Astrocyte (in vitro differentiated cells and primary cell): Measurements from ENCODE around the gene CLEC16A. TPM values are rescaled to one million over a fixed set of nuclear protein-coding genes. Genes with fewer than 3 reads are reported as not detected.

ENCODE experiments used
- DNase-seq: peaks from one replicate; pipeline ENCODE4 v3.0.0-alpha.2; 2010; ENCODE audit warnings: low read depth
- FAIRE-seq: peaks from 2 replicates; lab custom pipeline; 2011; peaks lifted over from hg19 to GRCh38; lab: Jason Lieb, UNC
- H2AFZ ChIP-seq: 2 replicates; pipeline ENCODE4 v1.6.0; 2012; ENCODE audit warnings: low read depth, low read length, inconsistent platforms
- H3K27ac ChIP-seq: 2 replicates; pipeline ENCODE4 v1.5.1; 2011; ENCODE audit warnings: low read depth, low read length, inconsistent platforms
- H3K27me3 ChIP-seq: 2 replicates; pipeline ENCODE4 v1.6.0; 2011; ENCODE audit warnings: low read length, inconsistent platforms; ENCODE audit not compliant: insufficient read depth
- H3K36me3 ChIP-seq: 2 replicates; pipeline ENCODE4 v1.5.1; 2011; ENCODE audit warnings: low read length, inconsistent platforms; ENCODE audit not compliant: insufficient read depth
- H3K4me1 ChIP-seq: 2 replicates; pipeline ENCODE4 v1.5.1; 2011; ENCODE audit warnings: low read length, inconsistent platforms; ENCODE audit not compliant: insufficient read depth
- H3K4me2 ChIP-seq: 2 replicates; pipeline ENCODE4 v1.6.0; 2012; ENCODE audit warnings: low read length, inconsistent platforms
- H3K4me3 ChIP-seq: 2 replicates; pipeline ENCODE4 v1.5.1; 2011; ENCODE audit warnings: low read depth, mild to moderate bottlenecking, low read length, inconsistent platforms; ENCODE audit not compliant: insufficient read depth
- H3K79me2 ChIP-seq: 2 replicates; pipeline ENCODE4 v1.6.0; 2012; ENCODE audit warnings: mild to moderate bottlenecking, low read length, inconsistent platforms; ENCODE audit not compliant: insufficient read depth
- H3K9ac ChIP-seq: 2 replicates; pipeline ENCODE4 v1.6.0; 2012; ENCODE audit warnings: mild to moderate bottlenecking, low read length, inconsistent platforms
- H3K9me3 ChIP-seq: 2 replicates; pipeline ENCODE4 v1.5.1; 2012; ENCODE audit warnings: low read depth, mild to moderate bottlenecking, low read length, inconsistent platforms; ENCODE audit not compliant: insufficient read depth
- H4K20me1 ChIP-seq: 2 replicates; pipeline ENCODE4 v1.6.0; 2012; ENCODE audit warnings: low read length, inconsistent platforms; ENCODE audit not compliant: insufficient read depth
- H3K27ac Mint-ChIP-seq: one replicate; pipeline ENCODE4 v1.8.0; 2021; ENCODE audit warnings: mild to moderate bottlenecking, mixed read lengths; ENCODE audit not compliant: unreplicated experiment
- H3K27me3 Mint-ChIP-seq: one replicate; pipeline ENCODE4 v1.8.0; 2021; ENCODE audit warnings: low read depth, mixed read lengths; ENCODE audit not compliant: unreplicated experiment
- H3K36me3 Mint-ChIP-seq: one replicate; pipeline ENCODE4 v1.8.0; 2021; ENCODE audit warnings: low read depth, mixed read lengths; ENCODE audit not compliant: unreplicated experiment
- H3K4me1 Mint-ChIP-seq: one replicate; pipeline ENCODE4 v1.8.0; 2021; ENCODE audit warnings: low read depth, mixed read lengths; ENCODE audit not compliant: unreplicated experiment
- H3K4me3 Mint-ChIP-seq: one replicate; pipeline ENCODE4 v1.8.0; 2021; ENCODE audit warnings: mild to moderate bottlenecking, moderate library complexity, mixed read lengths; ENCODE audit not compliant: unreplicated experiment
- H3K9me3 Mint-ChIP-seq: one replicate; pipeline ENCODE4 v1.8.0; 2021; ENCODE audit warnings: mild to moderate bottlenecking, mixed read lengths; ENCODE audit not compliant: unreplicated experiment
- CTCF ChIP-seq: IDR thresholded peaks from 2 replicates; pipeline ENCODE4 v1.5.1; 2011; ENCODE audit warnings: low read depth, mild to moderate bottlenecking, inconsistent platforms, low read length, moderate library complexity; ENCODE audit not compliant: insufficient read depth
- EZH2 ChIP-seq: IDR thresholded peaks from 2 replicates; pipeline ENCODE4 v1.6.1; 2012; ENCODE audit warnings: mild to moderate bottlenecking, low read length, inconsistent platforms; ENCODE audit not compliant: insufficient read depth
- total RNA-seq: library from RNA; stranded (reverse); gene quantifications from 2 replicates; pipeline ENCODE4 v1.2.1, GENCODE V29; 2021

CLEC16A gene
- total RNA-seq, 1 donor from 2014 or later, result 31.7 TPM

GRCh38 chr16:11130978-11131665 lies 186.8 kb downstream of the CLEC16A start:
- no peaks in the 10 kb centered on the region for H3K9me3 ChIP-seq
- peak overlapping the region; percentile 6 for H3K27ac Mint-ChIP-seq
- H3K27me3 ChIP-seq, result no peaks in the 10 kb centered on the region
- H4K20me1 ChIP-seq, result no peaks in the 10 kb centered on the region
- H3K36me3 ChIP-seq, result peaks cover 1% of the 10 kb centered on the region
- no peak overlapping the region for H3K4me3 Mint-ChIP-seq
- no peak overlapping the region for H3K4me2 ChIP-seq
- DNase-seq, result no peak
- H3K9ac ChIP-seq, result no peak overlapping the region
- peaks cover 18% of the 10 kb centered on the region for H3K36me3 Mint-ChIP-seq
- H3K4me3 ChIP-seq, result no peak overlapping the region
- peaks cover 47% of the 10 kb centered on the region for H3K4me1 Mint-ChIP-seq
- no peak overlapping the region for H3K27ac ChIP-seq
- H3K4me1 ChIP-seq, result peaks cover 21% of the 10 kb centered on the region
- no peak for FAIRE-seq
- TF ChIP-seq CTCF (no peak), EZH2 (no peak)
- H3K9me3 Mint-ChIP-seq, result no peaks in the 10 kb centered on the region
- no peaks in the 10 kb centered on the region for H3K79me2 ChIP-seq
- no peak overlapping the region for H2AFZ ChIP-seq
- peaks cover 2% of the 10 kb centered on the region for H3K27me3 Mint-ChIP-seq

GRCh38 chr16:11131706-11132105 lies 187.3 kb downstream of the CLEC16A start:
- FAIRE-seq, result no peak

More at GRCh38 chr16:11131706-11132105, 187.3 kb downstream of the CLEC16A start:
- Histone ChIP-seq H3K79me2 (no peaks in the 10 kb centered on the region), H3K27me3 (no peaks in the 10 kb centered on the region), H3K4me2 (no peak overlapping the region), H4K20me1 (no peaks in the 10 kb centered on the region), H3K9me3 (no peaks in the 10 kb centered on the region), H3K36me3 (no peaks in the 10 kb centered on the region), H3K9ac (no peak overlapping the region), H2AFZ (no peak overlapping the region), H3K4me1 (peaks cover 27% of the 10 kb centered on the region), H3K27ac (no peak overlapping the region), H3K4me3 (no peak overlapping the region)
- no peak for DNase-seq
- Mint-ChIP-seq H3K36me3 (peaks cover 15% of the 10 kb centered on the region), H3K9me3 (no peaks in the 10 kb centered on the region), H3K27ac (no peak overlapping the region), H3K4me1 (peaks cover 44% of the 10 kb centered on the region), H3K4me3 (no peak overlapping the region), H3K27me3 (no peaks in the 10 kb centered on the region)
- no peak for TF ChIP-seq CTCF
- no peak for TF ChIP-seq EZH2
